Prostate gland (tissue), 2 donors: ENCODE data around the gene MGAT4A.

Experiments used
- POLR2A ChIP-seq: fragments of 450-650 bp; IDR thresholded peaks from one replicate; pipeline ENCODE4 v1.6.1; 2016; ENCODE audit warnings: antibody characterized with exemption, mild to moderate bottlenecking
- TF ChIP-seq, protein P1 (sequence below), 4 experiments: fragments of 200-600 bp in 2 of 4; fragments of 450-650 bp in 2 of 4; sonication (generic) in 2 of 4; IDR thresholded peaks; 1 replicate in 3 of 4; 2 replicates in 1 of 4; pipeline ENCODE4 v1.5.1; 2016 to 2019; ENCODE audit warnings: antibody characterized with exemption in 4 of 4, mild to moderate bottlenecking in 2 of 4, moderate library complexity in 2 of 4

DNA sequence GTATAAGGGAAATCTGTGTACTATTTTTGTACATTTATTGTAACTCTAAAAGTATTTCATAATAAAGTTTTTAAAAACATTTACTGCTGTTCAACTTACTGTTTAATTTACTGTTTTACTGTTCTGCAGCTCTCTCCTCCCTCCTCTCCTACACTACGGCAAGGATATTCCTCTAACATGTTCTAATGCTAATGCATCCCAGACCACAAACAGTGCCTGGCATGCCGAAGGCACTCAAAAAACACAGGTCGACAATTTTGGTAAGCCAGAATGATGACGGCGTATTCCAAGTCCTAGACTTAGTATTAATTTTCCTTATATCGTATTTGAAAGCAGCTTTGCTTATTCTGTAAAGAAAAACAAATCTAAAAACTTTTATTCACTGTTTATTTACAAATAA is 13.3 kb downstream of the MGAT4A start:
- TF ChIP-seq, protein P1, sequence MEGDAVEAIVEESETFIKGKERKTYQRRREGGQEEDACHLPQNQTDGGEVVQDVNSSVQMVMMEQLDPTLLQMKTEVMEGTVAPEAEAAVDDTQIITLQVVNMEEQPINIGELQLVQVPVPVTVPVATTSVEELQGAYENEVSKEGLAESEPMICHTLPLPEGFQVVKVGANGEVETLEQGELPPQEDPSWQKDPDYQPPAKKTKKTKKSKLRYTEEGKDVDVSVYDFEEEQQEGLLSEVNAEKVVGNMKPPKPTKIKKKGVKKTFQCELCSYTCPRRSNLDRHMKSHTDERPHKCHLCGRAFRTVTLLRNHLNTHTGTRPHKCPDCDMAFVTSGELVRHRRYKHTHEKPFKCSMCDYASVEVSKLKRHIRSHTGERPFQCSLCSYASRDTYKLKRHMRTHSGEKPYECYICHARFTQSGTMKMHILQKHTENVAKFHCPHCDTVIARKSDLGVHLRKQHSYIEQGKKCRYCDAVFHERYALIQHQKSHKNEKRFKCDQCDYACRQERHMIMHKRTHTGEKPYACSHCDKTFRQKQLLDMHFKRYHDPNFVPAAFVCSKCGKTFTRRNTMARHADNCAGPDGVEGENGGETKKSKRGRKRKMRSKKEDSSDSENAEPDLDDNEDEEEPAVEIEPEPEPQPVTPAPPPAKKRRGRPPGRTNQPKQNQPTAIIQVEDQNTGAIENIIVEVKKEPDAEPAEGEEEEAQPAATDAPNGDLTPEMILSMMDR (IDR thresholded peaks at IDR 0.05), result no peak
- no peak for TF ChIP-seq POLR2A
